Activated gamma-delta T cell treated with anti-CD3 and anti-CD28 coated beads, Interleukin-2, amount 50 U/mL, for 16 hours (primary cell): ENCODE data around the gene ACOT13.
"Not testable (repeated sequence)": the region's sequence is repeated elsewhere in the genome, so short reads cannot be mapped to it uniquely, and the experiment has no call there.

Experiments used
- DNase-seq: peaks from one replicate; pipeline ENCODE4 v3.0.0-alpha.2; 2020; ENCODE audit warnings: low read depth

The ACOT13 gene

GRCh38 chr6:24730653-24731052 lies 63.8 kb downstream of the ACOT13 start:
- DNase-seq: not testable (repeated sequence)

- not testable (repeated sequence) for DNase-seq
These were observed 64.7 kb downstream of the ACOT13 start for GRCh38 chr6:24731456-24732134.

- no peak for DNase-seq
These were observed 67.3 kb downstream of the ACOT13 start for GRCh38 chr6:24734166-24734565.

GRCh38 chr6:24734710-24735109 lies 67.8 kb downstream of the ACOT13 start:
- not testable (repeated sequence) for DNase-seq

- DNase-seq: no peak
These were observed 71.9 kb downstream of the ACOT13 start for GRCh38 chr6:24738741-24739140.

GRCh38 chr6:24740861-24741260 lies 74.0 kb downstream of the ACOT13 start:
- DNase-seq: no peak

- no peak for DNase-seq
These were observed 75.4 kb downstream of the ACOT13 start for GRCh38 chr6:24742216-24742738.

- no peak for DNase-seq
These were observed 76.5 kb downstream of the ACOT13 start for GRCh38 chr6:24743265-24743943.

- no peak for DNase-seq
These were observed 77.1 kb downstream of the ACOT13 start for GRCh38 chr6:24743944-24744335.

- DNase-seq: no peak
These were observed 78.0 kb downstream of the ACOT13 start for GRCh38 chr6:24744911-24745310.

- no peak for DNase-seq
These were observed 82.4 kb downstream of the ACOT13 start for GRCh38 chr6:24749297-24749696.

- not testable (repeated sequence) for DNase-seq
These were observed 84.0 kb downstream of the ACOT13 start for GRCh38 chr6:24750878-24751277.

- DNase-seq: no peak
These were observed 85.6 kb downstream of the ACOT13 start for GRCh38 chr6:24752503-24752902.

- DNase-seq: no peak
These were observed 86.1 kb downstream of the ACOT13 start for GRCh38 chr6:24752917-24753492.

GRCh38 chr6:24753545-24753944 lies 86.7 kb downstream of the ACOT13 start:
- no peak for DNase-seq

GRCh38 chr6:24754378-24754777 lies 87.5 kb downstream of the ACOT13 start:
- DNase-seq: not testable (repeated sequence)
